ENCODE data around the gene CORIN.

Gene CORIN

GRCh38 chr4:47873877-47874541 lies 36.1 kb upstream of the CORIN start:
- H3K36me3 ChIP-seq, result peaks cover 72 to 82% (median 80%) of the 10 kb centered on the region in 3 donors

DNA sequence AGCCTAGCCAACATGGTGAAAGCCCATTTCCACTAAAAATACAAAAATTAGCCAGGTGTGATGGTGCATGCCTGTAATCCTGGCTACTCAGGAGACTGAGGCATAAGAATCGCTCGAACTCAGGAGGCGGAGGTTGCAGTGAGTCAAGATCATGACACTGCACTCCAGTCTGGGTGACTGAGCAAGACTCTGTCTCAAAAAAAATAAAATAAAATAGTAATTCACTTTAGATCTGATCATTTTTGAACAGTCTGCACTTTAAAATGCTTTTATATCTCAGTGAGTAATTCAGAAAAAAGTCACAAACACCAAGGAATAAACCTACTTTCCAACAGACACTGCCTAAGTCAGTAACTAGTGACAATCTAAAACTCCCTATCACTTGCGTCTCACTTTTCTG lies 25.6 kb upstream of the CORIN start:
- TF ChIP-seq CTCF (IDR thresholded peaks at IDR 0.05), result no peak
- Histone ChIP-seq H3K27me3 (no peaks in the 10 kb centered on the region), H3K4me3 (no peak overlapping the region), H3K36me3 (peaks cover 7 to 12% (median 12%) of the 10 kb centered on the region in 3 donors), H3K4me1 (no peaks in the 10 kb centered on the region), H3K27ac (no peak overlapping the region), H3K9me3 (no peaks in the 10 kb centered on the region)
- DNase-seq, result no peak
- intact Hi-C loops (cut with DNase I; ENCODE audit: low total_unique reads), result no loop called here

More at GRCh38 chr4:47873877-47874541, 36.1 kb upstream of the CORIN start:
- intact Hi-C loops (cut with DNase I; ENCODE audit: low total_unique reads), result no loop called here
- DNase-seq, result no peak
- H3K27ac ChIP-seq, result no peak overlapping the region
- H3K9me3 ChIP-seq, result peaks cover 0 to 15% (median 8%) of the 10 kb centered on the region in 3 donors
- H3K27me3 ChIP-seq, result no peaks in the 10 kb centered on the region
- no peak for TF ChIP-seq CTCF (IDR thresholded peaks at IDR 0.05)
- no peak overlapping the region for H3K4me3 ChIP-seq
- no peaks in the 10 kb centered on the region for H3K4me1 ChIP-seq

- H3K27ac ChIP-seq, result no peak overlapping the region
- H3K4me1 ChIP-seq, result no peaks in the 10 kb centered on the region
- no peaks in the 10 kb centered on the region for H3K27me3 ChIP-seq
- H3K4me3 ChIP-seq, result no peak overlapping the region
- H3K9me3 ChIP-seq, result no peaks in the 10 kb centered on the region
- intact Hi-C loops (cut with DNase I; ENCODE audit: low total_unique reads), result no loop called here
- TF ChIP-seq CTCF (IDR thresholded peaks at IDR 0.05), result no peak
- H3K36me3 ChIP-seq, result peaks cover 0 to 7% (median 5%) of the 10 kb centered on the region in 3 donors
- no peak for DNase-seq
Observed at GRCh38 chr4:47862297-47862696, 24.4 kb upstream of the CORIN start.

DNA sequence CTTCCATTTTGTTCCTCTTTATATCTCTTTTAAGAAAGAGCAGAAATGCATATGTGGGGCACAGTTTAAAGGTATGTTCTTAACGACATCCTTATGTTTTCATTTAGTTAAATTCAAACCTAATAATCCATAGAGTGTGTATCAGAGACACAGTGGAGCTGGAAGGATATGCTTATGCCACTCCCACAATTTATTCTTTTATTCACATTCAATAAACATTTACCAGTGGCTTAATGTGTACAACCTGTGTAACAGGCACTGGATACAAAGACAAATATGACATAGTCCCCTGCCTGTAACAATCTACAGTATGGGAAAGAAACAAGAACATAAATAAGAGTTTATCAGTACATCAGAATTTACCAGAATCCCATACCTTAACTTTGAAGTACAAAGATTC lies 22.4 kb upstream of the CORIN start:
- TF ChIP-seq CTCF (IDR thresholded peaks at IDR 0.05), result no peak
- H3K36me3 ChIP-seq, result no peaks in the 10 kb centered on the region

GRCh38 chr4:47858006-47858405 lies 20.1 kb upstream of the CORIN start:
- Histone ChIP-seq H3K27me3 (no peaks in the 10 kb centered on the region), H3K9me3 (no peaks in the 10 kb centered on the region), H3K36me3 (peaks cover 0 to 6% (median 0%) of the 10 kb centered on the region in 3 donors), H3K4me3 (no peak overlapping the region), H3K4me1 (no peaks in the 10 kb centered on the region), H3K27ac (no peak overlapping the region)
- no peak for TF ChIP-seq CTCF (IDR thresholded peaks at IDR 0.05)
- intact Hi-C loops (cut with DNase I; ENCODE audit: low total_unique reads), result no loop called here
- no peak for DNase-seq

More for the DNA sequence above, 22.4 kb upstream of the CORIN start:
- no peaks in the 10 kb centered on the region for H3K9me3 ChIP-seq
- intact Hi-C loops (cut with DNase I; ENCODE audit: low total_unique reads), result no loop called here
- H3K4me1 ChIP-seq, result no peaks in the 10 kb centered on the region
- no peaks in the 10 kb centered on the region for H3K27me3 ChIP-seq
- no peak for DNase-seq
- no peak overlapping the region for H3K27ac ChIP-seq
- H3K4me3 ChIP-seq, result no peak overlapping the region
